Activated T-helper 1 cell treated with anti-CD3 and anti-CD28 coated beads, Interleukin-12 subunit alpha, Interleukin-12 subunit beta, Interleukin-2, Interleukin-4 antibody, amounts not matched to agents 30 ng/mL and 10 ng/mL and 1 ng/mL, durations not matched to agents 14 hours and 24 hours and 36 hours (primary cell): ENCODE results near the gene RNASE13. TPM values are rescaled to one million over a fixed set of nuclear protein-coding genes. Genes with fewer than 3 reads are reported as not detected.
"Not testable (repeated sequence)": the region's sequence is repeated elsewhere in the genome, so short reads cannot be mapped to it uniquely, and the experiment has no call there.

Experiments used
- DNase-seq: peaks from one replicate; pipeline ENCODE4 v3.0.0; 2021; ENCODE audit warnings: low spot score
- H3K27ac Mint-ChIP-seq: one replicate; pipeline ENCODE4 v1.8.0; 2021; ENCODE audit warnings: mild to moderate bottlenecking, mixed read lengths
- H3K27me3 Mint-ChIP-seq: one replicate; pipeline ENCODE4 v1.8.0; 2022; ENCODE audit warnings: mild to moderate bottlenecking, moderate library complexity, mixed read lengths; ENCODE audit not compliant: insufficient read depth
- H3K36me3 Mint-ChIP-seq: one replicate; pipeline ENCODE4 v1.8.0; 2021; ENCODE audit warnings: low read depth, mixed read lengths
- H3K4me1 Mint-ChIP-seq: one replicate; pipeline ENCODE4 v1.8.0; 2021; ENCODE audit warnings: low read depth, mixed read lengths
- H3K4me3 Mint-ChIP-seq: one replicate; pipeline ENCODE4 v1.8.0; 2021; ENCODE audit warnings: mild to moderate bottlenecking, moderate library complexity, mixed read lengths
- H3K9me3 Mint-ChIP-seq: one replicate; pipeline ENCODE4 v1.8.0; 2021; ENCODE audit warnings: mixed read lengths
- intact Hi-C: fragments of 100-400 bp; cut with micrococcal nuclease; formaldehyde crosslinking; loops from one replicate; pipeline ENCODE4 v1.15.1; 2024
- total RNA-seq: library from RNA; stranded (reverse); gene quantifications from 2 replicates; pipeline ENCODE4 v1.2.3, GENCODE V29; 2022

Gene RNASE13
- total RNA-seq, 1 donor from 2014 or later = not detected

DNA sequence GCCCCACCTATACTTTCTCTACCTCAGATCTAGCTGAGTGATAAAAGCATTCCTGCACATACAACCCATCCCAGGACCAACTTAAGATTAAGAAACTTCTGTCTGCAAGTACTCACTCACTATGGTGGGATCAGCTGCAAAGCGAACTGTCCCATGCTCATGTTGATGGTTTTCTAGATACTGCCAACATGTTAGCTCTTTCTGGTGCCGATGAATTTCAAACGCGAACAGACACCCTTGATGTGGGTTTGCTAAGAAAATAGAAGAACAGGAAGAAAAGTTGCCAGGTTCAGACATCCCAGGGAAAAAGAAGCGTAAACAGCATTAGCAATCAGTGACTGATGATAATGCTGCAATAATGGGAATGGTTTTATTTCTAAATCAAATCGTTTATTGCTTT lies 37.0 kb downstream of the RNASE13 start:
- H3K9me3 Mint-ChIP-seq = no peaks in the 10 kb centered on the region
- no peak overlapping the region for H3K27ac Mint-ChIP-seq
- no peak for DNase-seq
- peaks cover 38% of the 10 kb centered on the region for H3K36me3 Mint-ChIP-seq
- H3K4me1 Mint-ChIP-seq = peaks cover 11% of the 10 kb centered on the region
- intact Hi-C loops = no loop called here
- H3K4me3 Mint-ChIP-seq = no peak overlapping the region
- peaks cover 2% of the 10 kb centered on the region for H3K27me3 Mint-ChIP-seq

DNA sequence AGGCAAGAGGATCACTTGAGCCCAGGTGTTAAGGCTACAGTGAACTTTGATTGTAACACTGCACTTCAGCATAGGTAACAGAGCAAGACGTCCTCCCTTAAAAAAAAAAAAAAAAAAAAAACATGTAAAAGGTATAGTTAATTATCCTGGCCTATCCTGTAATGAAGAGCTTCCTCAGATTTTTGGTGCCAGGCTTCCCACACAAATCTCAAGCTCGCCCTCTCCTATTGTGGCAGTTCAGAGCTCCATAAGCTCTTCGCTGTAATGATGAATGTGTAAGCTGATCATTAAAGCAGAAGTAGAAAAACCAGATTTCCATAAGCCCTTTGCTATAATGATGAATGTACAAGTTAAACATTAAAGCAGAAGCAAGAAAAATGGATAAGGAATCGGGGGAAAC lies 37.5 kb downstream of the RNASE13 start:
- intact Hi-C loops = no loop called here
- Mint-ChIP-seq H3K4me1 (peaks cover 12% of the 10 kb centered on the region), H3K9me3 (no peaks in the 10 kb centered on the region), H3K27me3 (no peaks in the 10 kb centered on the region), H3K27ac (no peak overlapping the region), H3K36me3 (peaks cover 39% of the 10 kb centered on the region), H3K4me3 (no peak overlapping the region)
- DNase-seq = no peak

DNA sequence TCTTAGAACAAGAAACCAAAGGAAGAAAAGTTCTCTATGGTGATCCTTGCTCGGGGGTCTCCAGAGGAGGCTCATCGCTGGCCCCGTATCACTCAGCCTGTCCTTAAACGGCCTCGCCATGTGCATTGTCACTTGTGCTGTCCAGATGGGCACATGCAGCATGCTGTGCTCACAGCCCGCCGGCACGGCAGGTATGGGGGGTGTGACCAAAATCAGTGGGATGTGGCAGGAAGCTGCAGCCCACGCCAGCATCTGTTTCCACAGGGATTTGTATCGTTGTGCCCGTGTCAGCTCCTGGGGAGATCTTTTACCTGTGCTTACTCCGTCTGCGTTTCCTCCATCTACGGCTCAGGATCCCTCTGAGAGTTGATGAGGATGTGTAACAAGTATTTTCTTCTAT lies 38.1 kb downstream of the RNASE13 start:
- H3K4me3 Mint-ChIP-seq = no peak overlapping the region
- intact Hi-C loops = no loop called here
- H3K36me3 Mint-ChIP-seq = peaks cover 43% of the 10 kb centered on the region
- no peaks in the 10 kb centered on the region for H3K27me3 Mint-ChIP-seq
- H3K9me3 Mint-ChIP-seq = no peaks in the 10 kb centered on the region
- peaks cover 18% of the 10 kb centered on the region for H3K4me1 Mint-ChIP-seq
- no peak overlapping the region for H3K27ac Mint-ChIP-seq
- no peak for DNase-seq

DNA sequence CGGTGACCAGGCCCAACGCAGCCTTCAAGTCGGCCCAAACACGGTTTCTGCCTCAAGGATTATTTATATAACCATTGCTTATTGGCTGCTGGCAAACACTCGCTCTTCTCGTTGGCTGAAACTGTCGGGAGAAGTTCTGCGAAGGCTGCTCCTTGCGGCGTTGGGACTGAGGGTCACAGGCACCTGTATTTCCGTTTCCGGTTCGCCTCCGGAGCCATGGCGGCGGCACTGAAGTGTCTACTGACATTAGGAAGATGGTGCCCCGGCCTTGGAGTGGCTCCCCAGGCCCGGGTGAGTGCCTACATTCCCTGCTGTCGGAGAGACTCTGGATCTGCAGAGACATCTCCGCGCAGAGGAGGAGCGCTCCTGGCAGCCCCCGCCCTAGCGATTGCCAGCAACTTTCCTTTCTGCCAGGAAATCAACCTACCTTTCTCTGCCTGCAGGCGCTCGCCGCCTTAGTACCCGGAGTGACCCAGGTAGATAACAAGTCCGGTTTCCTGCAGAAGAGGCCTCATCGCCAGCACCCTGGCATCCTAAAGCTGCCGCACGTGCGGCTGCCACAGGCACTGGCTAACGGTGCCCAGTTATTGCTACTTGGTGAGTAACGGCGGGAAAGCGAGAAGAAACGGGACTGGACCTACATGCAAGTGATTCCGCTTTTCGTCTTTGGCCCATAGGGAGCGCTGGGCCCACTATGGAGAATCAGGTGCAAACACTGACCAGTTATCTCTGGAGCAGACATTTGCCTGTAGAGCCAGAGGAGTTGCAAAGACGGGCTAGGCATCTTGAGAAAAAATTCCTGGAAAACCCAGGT lies 44.6 kb downstream of the RNASE13 start, which contains the start of gene METTL17:
Gene METTL17, plus strand, starts transcription at position 194 of the 814 bp plus-strand sequence. Its CDS starts 23 bp downstream, at position 217.
- DNase-seq = peak; percentile 83
- Mint-ChIP-seq H3K27ac (peak within 1 kb of the TSS; percentile 85), H3K27me3 (no peaks in the 10 kb centered on the region), H3K4me3 (peak within 1 kb of the TSS; percentile 96), H3K36me3 (peaks cover 26% of the 10 kb centered on the region), H3K9me3 (no peaks in the 10 kb centered on the region), H3K4me1 (peaks cover 26% of the 10 kb centered on the region)
- intact Hi-C loops = loop anchor here (1.0 to 5.0 kb wide), 6 partner anchors 19 to 466 kb away; partner anchors contain the start of genes CHD8 and SUPT16H

DNA sequence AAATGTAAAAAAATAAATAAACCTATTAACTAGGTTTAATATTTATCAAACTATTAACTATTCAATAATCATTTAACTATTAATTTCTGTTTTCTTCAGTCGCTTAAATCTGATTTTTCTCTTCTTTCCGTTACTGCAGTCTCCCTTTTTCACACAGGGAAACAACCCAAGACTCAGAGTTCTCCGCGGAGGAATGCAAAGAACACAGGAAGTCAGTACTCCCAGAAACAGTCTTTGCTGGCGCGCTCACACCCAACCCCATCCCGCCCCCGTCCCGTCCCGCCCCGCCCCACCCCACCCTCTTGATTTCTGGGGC lies 45.2 kb downstream of the RNASE13 start:
- Mint-ChIP-seq H3K27ac (peak overlapping the region; percentile 85), H3K36me3 (peaks cover 20% of the 10 kb centered on the region), H3K4me3 (peak overlapping the region; percentile 96), H3K27me3 (no peaks in the 10 kb centered on the region), H3K4me1 (peaks cover 20% of the 10 kb centered on the region), H3K9me3 (no peaks in the 10 kb centered on the region)
- intact Hi-C loops = loop anchor here (1.0 kb wide), 3 partner anchors 18 to 467 kb away; partner anchors contain the start of gene CHD8
- no peak for DNase-seq

DNA sequence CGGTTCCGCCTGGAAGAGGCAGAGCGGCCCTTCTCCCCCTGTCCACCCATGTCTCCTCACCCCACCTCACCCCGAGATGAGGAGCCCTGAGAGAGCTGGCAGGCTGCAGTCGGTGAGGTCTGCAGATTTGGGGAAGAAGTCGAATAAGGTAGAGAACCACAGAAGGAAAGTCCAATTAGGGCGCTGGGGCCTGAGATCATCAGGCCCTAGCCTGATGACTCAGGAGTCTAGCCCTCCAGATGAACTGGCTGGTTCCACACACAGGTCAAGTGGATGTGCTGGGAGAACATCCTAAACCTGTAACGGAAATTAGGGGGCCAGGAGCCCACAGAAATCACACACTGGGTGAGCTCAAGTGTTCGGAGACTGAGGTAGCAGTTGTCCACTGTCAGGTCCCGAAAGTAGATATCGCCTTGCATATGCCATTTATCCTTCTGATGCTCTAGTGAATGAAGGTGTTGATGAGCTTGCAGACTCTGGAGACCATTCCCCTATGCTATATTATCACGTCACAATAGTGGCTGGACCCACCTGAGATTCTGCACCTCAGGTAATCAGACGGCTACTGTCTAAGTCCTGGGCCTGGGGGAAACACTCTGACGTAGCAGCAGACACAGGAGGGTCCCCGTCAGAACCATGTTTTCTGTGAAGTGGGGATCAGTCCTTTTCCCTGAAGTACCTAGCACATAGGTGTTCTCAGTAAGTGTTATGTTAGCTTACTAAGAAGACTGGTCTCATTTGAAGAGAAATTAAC lies 45.7 kb downstream of the RNASE13 start:
- intact Hi-C loops = loop anchor here (1.0 kb wide), 3 partner anchors 18 to 467 kb away; partner anchors contain the start of gene CHD8
- Mint-ChIP-seq H3K27ac (peak overlapping the region; percentile 29), H3K4me3 (peak overlapping the region; percentile 68), H3K4me1 (peaks cover 19% of the 10 kb centered on the region), H3K9me3 (no peaks in the 10 kb centered on the region), H3K36me3 (peaks cover 17% of the 10 kb centered on the region), H3K27me3 (no peaks in the 10 kb centered on the region)
- DNase-seq = no peak

DNA sequence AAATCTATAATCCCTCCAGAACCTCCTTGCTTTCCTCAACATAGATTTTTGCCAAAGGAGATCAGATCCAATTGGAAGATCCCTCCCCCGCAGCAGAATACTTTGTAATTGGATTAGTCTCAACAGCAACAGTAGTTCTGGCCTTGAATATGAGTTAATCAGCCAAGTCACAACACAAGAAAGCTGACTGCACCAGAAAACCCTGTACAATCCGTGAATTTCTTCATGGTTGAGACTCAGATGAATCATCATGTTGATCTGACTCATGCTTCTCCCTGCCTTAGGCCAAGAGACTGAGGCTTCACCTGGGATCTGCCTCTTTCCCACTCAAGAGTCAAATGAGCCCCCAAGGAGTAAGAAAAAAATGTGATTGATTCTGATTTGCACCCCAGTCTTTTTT lies 47.8 kb downstream of the RNASE13 start:
- DNase-seq = no peak
- peaks cover 15% of the 10 kb centered on the region for H3K4me1 Mint-ChIP-seq
- H3K27me3 Mint-ChIP-seq = no peaks in the 10 kb centered on the region
- no peaks in the 10 kb centered on the region for H3K9me3 Mint-ChIP-seq
- peaks cover 7% of the 10 kb centered on the region for H3K36me3 Mint-ChIP-seq
- H3K4me3 Mint-ChIP-seq = no peak overlapping the region
- intact Hi-C loops = no loop called here
- no peak overlapping the region for H3K27ac Mint-ChIP-seq

DNA sequence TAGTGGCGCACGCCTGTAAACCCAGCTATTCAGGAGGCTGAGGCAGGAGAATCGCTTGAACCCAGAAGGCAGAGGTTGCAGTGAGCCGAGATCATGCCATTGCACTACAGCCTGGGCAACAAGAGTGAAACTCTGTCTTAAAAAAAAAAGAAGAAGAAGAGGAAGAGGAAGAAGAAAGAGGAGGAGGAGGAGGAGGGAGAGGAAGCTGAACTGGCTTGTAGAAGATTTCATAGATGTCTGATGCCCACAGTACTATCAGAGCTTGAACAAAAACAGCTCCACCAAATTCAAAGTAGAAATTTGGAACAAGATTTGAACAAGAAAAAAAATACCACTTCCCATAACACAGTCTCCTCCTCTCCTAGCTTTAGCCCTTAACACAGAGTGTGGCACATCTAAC lies 49.0 kb downstream of the RNASE13 start:
- DNase-seq, H3K27ac Mint-ChIP-seq, H3K9me3 Mint-ChIP-seq, intact Hi-C loops, H3K27me3 Mint-ChIP-seq, H3K36me3 Mint-ChIP-seq, H3K4me1 Mint-ChIP-seq, H3K4me3 Mint-ChIP-seq: not testable (repeated sequence)

Other genes starting within 250 kb of the RNASE13 start
- not detected in 2 replicates for gene RNASE1, start 232.0 kb downstream of the RNASE13 start, total RNA-seq
- gene RNASE3, start 143.4 kb downstream of the RNASE13 start, total RNA-seq = not detected in 2 replicates
- gene RNASE2, start 79.3 kb downstream of the RNASE13 start, total RNA-seq = not detected in 2 replicates
- gene METTL17, start 44.8 kb downstream of the RNASE13 start, total RNA-seq = 96.1 and 100 TPM in 2 replicates
- 0.24 and 0.36 TPM in 2 replicates for gene SLC39A2, start 35.5 kb downstream of the RNASE13 start, total RNA-seq
- 1.5 and 1.6 TPM in 2 replicates for gene NDRG2, start 9.7 kb downstream of the RNASE13 start, total RNA-seq
- gene TPPP2, start 4.6 kb downstream of the RNASE13 start, total RNA-seq = not detected in 2 replicates
- not detected in 2 replicates for gene RNASE7, start 7.6 kb upstream of the RNASE13 start, total RNA-seq
- not detected in 2 replicates for gene RNASE8, start 23.0 kb upstream of the RNASE13 start, total RNA-seq
- gene ARHGEF40, start 35.5 kb upstream of the RNASE13 start, total RNA-seq = not detected in 2 replicates
- gene ZNF219, start 63.8 kb upstream of the RNASE13 start, total RNA-seq = 8.2 and 8.3 TPM in 2 replicates
- not detected in 2 replicates for gene TMEM253, start 66.3 kb upstream of the RNASE13 start, total RNA-seq
- gene OR5AU1, start 121.3 kb upstream of the RNASE13 start, total RNA-seq = not detected in 2 replicates
- gene HNRNPC, start 234.6 kb upstream of the RNASE13 start, total RNA-seq = 958 and 976 TPM in 2 replicates
- gene RPGRIP1, start 245.3 kb upstream of the RNASE13 start, total RNA-seq = not detected in 2 replicates